GM18505 (cell line): ENCODE data around the gene LRRC10B.

Experiments
- ATAC-seq: cut with Tn5 transposase; IDR thresholded peaks from one replicate; pipeline ENCODE4 v1.9.1; 2021; ENCODE audit not compliant: unreplicated experiment
- POLR2A ChIP-seq: IDR thresholded peaks from 4 replicates; pipeline ENCODE4 v1.6.1; 2011; ENCODE audit warnings: borderline replicate concordance; ENCODE audit not compliant: insufficient read depth, insufficient read length; ENCODE audit errors: extremely low read depth

The LRRC10B gene

GRCh38 chr11:61534933-61535839 is 26.6 kb downstream of the LRRC10B start:
- no peak for TF ChIP-seq POLR2A
- no peak for ATAC-seq

- TF ChIP-seq POLR2A, result no peak
- no peak for ATAC-seq
Measured at GRCh38 chr11:61535998-61536675, 27.6 kb downstream of the LRRC10B start.

- ATAC-seq, result no peak
- no peak for TF ChIP-seq POLR2A
Measured at GRCh38 chr11:61536676-61537270, 28.2 kb downstream of the LRRC10B start.

- no peak for ATAC-seq
- no peak for TF ChIP-seq POLR2A
Measured at GRCh38 chr11:61537326-61537725, 28.8 kb downstream of the LRRC10B start.

- TF ChIP-seq POLR2A, result no peak
Measured at GRCh38 chr11:61538636-61538961, 30.1 kb downstream of the LRRC10B start.

GRCh38 chr11:61539006-61539405 is 30.5 kb downstream of the LRRC10B start:
- ATAC-seq, result no peak
- TF ChIP-seq POLR2A, result no peak

More at GRCh38 chr11:61538636-61538961, 30.1 kb downstream of the LRRC10B start:
- ATAC-seq, result no peak

GRCh38 chr11:61539831-61540357 is 31.3 kb downstream of the LRRC10B start:
- no peak for ATAC-seq
- no peak for TF ChIP-seq POLR2A

GRCh38 chr11:61540528-61540927 is 32.0 kb downstream of the LRRC10B start:
- no peak for TF ChIP-seq POLR2A
- ATAC-seq, result no peak

GRCh38 chr11:61541598-61541997 is 33.0 kb downstream of the LRRC10B start:
- no peak for ATAC-seq
- no peak for TF ChIP-seq POLR2A

GRCh38 chr11:61542024-61542461 is 33.5 kb downstream of the LRRC10B start:
- ATAC-seq, result no peak
- TF ChIP-seq POLR2A, result no peak

GRCh38 chr11:61542705-61543104 is 34.2 kb downstream of the LRRC10B start:
- ATAC-seq, result no peak
- TF ChIP-seq POLR2A, result no peak

- ATAC-seq, result no peak
- no peak for TF ChIP-seq POLR2A
Measured at GRCh38 chr11:61543606-61544306, 35.2 kb downstream of the LRRC10B start.

GRCh38 chr11:61544466-61544865 is 35.9 kb downstream of the LRRC10B start:
- TF ChIP-seq POLR2A, result no peak
- ATAC-seq, result no peak
